GM19023 (cell line): Measurements from ENCODE around the gene TNS3.
"Not testable (repeated sequence)": the region's sequence is repeated elsewhere in the genome, so short reads cannot be mapped to it uniquely, and the experiment has no call there.

Experiments
- ATAC-seq: cut with Tn5 transposase; IDR thresholded peaks from one replicate; pipeline ENCODE4 v1.9.1; 2021; ENCODE audit warnings: mild to moderate bottlenecking, moderate library complexity; ENCODE audit not compliant: unreplicated experiment

TNS3 gene

GRCh38 chr7:47454974-47455871 is 126.7 kb downstream of the TNS3 start:
- ATAC-seq: no peak

- ATAC-seq: no peak
Observed at GRCh38 chr7:47454069-47454973, 127.6 kb downstream of the TNS3 start.

- no peak for ATAC-seq
Observed at GRCh38 chr7:47453093-47454061, 128.5 kb downstream of the TNS3 start.

- no peak for ATAC-seq
Observed at GRCh38 chr7:47452715-47453092, 129.2 kb downstream of the TNS3 start.

GRCh38 chr7:47452295-47452694 is 129.6 kb downstream of the TNS3 start:
- no peak for ATAC-seq

- no peak for ATAC-seq
Observed at GRCh38 chr7:47451851-47452205, 130.1 kb downstream of the TNS3 start.

GRCh38 chr7:47449810-47450590 is 131.9 kb downstream of the TNS3 start:
- ATAC-seq: no peak

GRCh38 chr7:47448971-47449370 is 132.9 kb downstream of the TNS3 start:
- ATAC-seq: no peak

GRCh38 chr7:47447621-47448349 is 134.1 kb downstream of the TNS3 start:
- ATAC-seq: no peak

- no peak for ATAC-seq
Observed at GRCh38 chr7:47446871-47447466, 134.9 kb downstream of the TNS3 start.

- ATAC-seq: no peak
Observed at GRCh38 chr7:47444376-47445098, 137.4 kb downstream of the TNS3 start.

GRCh38 chr7:47443049-47443448 is 138.9 kb downstream of the TNS3 start:
- no peak for ATAC-seq

GRCh38 chr7:47442605-47442865 is 139.4 kb downstream of the TNS3 start:
- no peak for ATAC-seq

- no peak for ATAC-seq
Observed at GRCh38 chr7:47441796-47442604, 139.9 kb downstream of the TNS3 start.

- ATAC-seq: not testable (repeated sequence)
Observed at GRCh38 chr7:47441048-47441447, 140.9 kb downstream of the TNS3 start.

GRCh38 chr7:47440320-47440719 is 141.6 kb downstream of the TNS3 start:
- no peak for ATAC-seq

GRCh38 chr7:47439181-47439667 is 142.7 kb downstream of the TNS3 start:
- ATAC-seq: no peak
